HEK293 (cell line): ENCODE data around the gene MXRA8.
A peak's percentile ranks its signal among the peaks of the same experiment; 100 is the strongest.

Experiments used
- BCL11A ChIP-seq: fragments of 450-650 bp; formaldehyde crosslinking; IDR thresholded peaks from 2 replicates; pipeline ENCODE4 v1.5.1; 2016; ENCODE audit warnings: low read depth, missing biosample characterization, missing genetic modification characterization
- HOXA7 ChIP-seq: sonication (generic); formaldehyde crosslinking; IDR thresholded peaks from 2 replicates; pipeline ENCODE4 v1.8.1; 2022; ENCODE audit warnings: missing genetic modification reagents, borderline replicate concordance
- HOXD13 ChIP-seq: sonication (generic); formaldehyde crosslinking; IDR thresholded peaks from 2 replicates; pipeline ENCODE4 v1.8.0; 2022; ENCODE audit warnings: missing genetic modification reagents, borderline replicate concordance
- KLF7 ChIP-seq: fragments of 450-650 bp; formaldehyde crosslinking; IDR thresholded peaks from 2 replicates; pipeline ENCODE4 v1.5.1; 2016; ENCODE audit warnings: missing biosample characterization, missing genetic modification characterization, borderline replicate concordance
- MYNN ChIP-seq: fragments of 450-650 bp; formaldehyde crosslinking; IDR thresholded peaks from 2 replicates; pipeline ENCODE4 v1.5.1; 2016; ENCODE audit warnings: missing biosample characterization, missing genetic modification characterization, borderline replicate concordance
- OSR2 ChIP-seq: fragments of 450-650 bp; formaldehyde crosslinking; IDR thresholded peaks from 2 replicates; pipeline ENCODE4 v1.5.1; 2016; ENCODE audit warnings: missing biosample characterization, missing genetic modification characterization
- RBAK ChIP-seq: fragments of 450-650 bp; formaldehyde crosslinking; IDR thresholded peaks from 2 replicates; pipeline ENCODE4 v1.5.1; 2016; ENCODE audit warnings: missing biosample characterization, missing genetic modification characterization
- SETDB1 ChIP-seq: IDR thresholded peaks from one replicate; pipeline ENCODE4 v1.6.1; 2017; ENCODE audit warnings: mild to moderate bottlenecking, low read length, moderate library complexity, mixed read lengths; ENCODE audit not compliant: insufficient read length
- SP3 ChIP-seq: fragments of 450-650 bp; formaldehyde crosslinking; IDR thresholded peaks from 2 replicates; pipeline ENCODE4 v1.5.1; 2016; ENCODE audit warnings: missing biosample characterization, missing genetic modification characterization
- YY2 ChIP-seq: fragments of 450-650 bp; formaldehyde crosslinking; IDR thresholded peaks from 2 replicates; pipeline ENCODE4 v1.5.1; 2016; ENCODE audit warnings: missing biosample characterization, missing genetic modification characterization
- ZBTB1 ChIP-seq: fragments of 450-650 bp; formaldehyde crosslinking; IDR thresholded peaks from 2 replicates; pipeline ENCODE4 v1.5.1; 2016; ENCODE audit warnings: missing biosample characterization, missing genetic modification characterization
- ZNF132 ChIP-seq: fragments of 450-650 bp; formaldehyde crosslinking; IDR thresholded peaks from 2 replicates; pipeline ENCODE4 v1.5.1; 2017; ENCODE audit warnings: missing biosample characterization, missing genetic modification characterization, borderline replicate concordance
- ZNF138 ChIP-seq: fragments of 450-650 bp; formaldehyde crosslinking; IDR thresholded peaks from 2 replicates; pipeline ENCODE4 v1.5.1; 2016; ENCODE audit warnings: missing biosample characterization, missing genetic modification characterization, borderline replicate concordance
- ZNF292 ChIP-seq: fragments of 450-650 bp; formaldehyde crosslinking; IDR thresholded peaks from 2 replicates; pipeline ENCODE4 v1.5.1; 2016; ENCODE audit warnings: low read depth, missing biosample characterization, missing genetic modification characterization, borderline replicate concordance
- ZNF350 ChIP-seq: fragments of 450-650 bp; formaldehyde crosslinking; IDR thresholded peaks from 2 replicates; pipeline ENCODE4 v1.5.0; 2017; ENCODE audit warnings: missing biosample characterization, mild to moderate bottlenecking, missing genetic modification characterization
- ZNF544 ChIP-seq: fragments of 450-650 bp; formaldehyde crosslinking; IDR thresholded peaks from 2 replicates; pipeline ENCODE4 v1.5.0; 2017; ENCODE audit warnings: missing biosample characterization, missing genetic modification characterization
- ZNF571 ChIP-seq: fragments of 450-650 bp; formaldehyde crosslinking; IDR thresholded peaks from 2 replicates; pipeline ENCODE4 v1.5.0; 2017; ENCODE audit warnings: missing biosample characterization, missing genetic modification characterization
- ZNF629 ChIP-seq: fragments of 450-650 bp; formaldehyde crosslinking; IDR thresholded peaks from 2 replicates; pipeline ENCODE4 v1.5.1; 2017; ENCODE audit warnings: missing biosample characterization, missing genetic modification characterization
- ZNF776 ChIP-seq: fragments of 450-650 bp; formaldehyde crosslinking; IDR thresholded peaks from 2 replicates; pipeline ENCODE4 v1.5.0; 2017; ENCODE audit warnings: missing biosample characterization, missing genetic modification characterization, borderline replicate concordance
- ZNF792 ChIP-seq: fragments of 450-650 bp; formaldehyde crosslinking; IDR thresholded peaks from 2 replicates; pipeline ENCODE4 v1.5.1; 2016; ENCODE audit warnings: missing biosample characterization, missing genetic modification characterization
- ZSCAN16 ChIP-seq: fragments of 450-650 bp; formaldehyde crosslinking; IDR thresholded peaks from 2 replicates; pipeline ENCODE4 v1.5.1; 2016; ENCODE audit warnings: missing biosample characterization, missing genetic modification characterization
- TF ChIP-seq, protein P1 (sequence below): fragments of 450-650 bp; formaldehyde crosslinking; IDR thresholded peaks from 2 replicates; pipeline ENCODE4 v1.5.1; 2016; ENCODE audit warnings: missing biosample characterization, missing genetic modification characterization
- TF ChIP-seq, protein P2 (sequence below): fragments of 450-650 bp; formaldehyde crosslinking; IDR thresholded peaks from 2 replicates; pipeline ENCODE4 v1.5.1; 2016; ENCODE audit warnings: missing biosample characterization, missing genetic modification characterization, low read depth
- TF ChIP-seq, protein P3 (sequence below): fragments of 450-650 bp; IDR thresholded peaks from 2 replicates; pipeline ENCODE4 v1.5.1; 2018; ENCODE audit warnings: missing biosample characterization, missing genetic modification characterization
- TF ChIP-seq, protein P4 (sequence below): fragments of 450-650 bp; formaldehyde crosslinking; conservative IDR thresholded peaks from 2 replicates; pipeline ENCODE4 v1.5.1; 2016; ENCODE audit warnings: low read depth, missing biosample characterization, missing genetic modification characterization
- TF ChIP-seq, protein P5 (sequence below): fragments of 450-650 bp; formaldehyde crosslinking; IDR thresholded peaks from 2 replicates; pipeline ENCODE4 v1.5.1; 2016; ENCODE audit warnings: missing biosample characterization, missing genetic modification characterization

Gene MXRA8

DNA sequence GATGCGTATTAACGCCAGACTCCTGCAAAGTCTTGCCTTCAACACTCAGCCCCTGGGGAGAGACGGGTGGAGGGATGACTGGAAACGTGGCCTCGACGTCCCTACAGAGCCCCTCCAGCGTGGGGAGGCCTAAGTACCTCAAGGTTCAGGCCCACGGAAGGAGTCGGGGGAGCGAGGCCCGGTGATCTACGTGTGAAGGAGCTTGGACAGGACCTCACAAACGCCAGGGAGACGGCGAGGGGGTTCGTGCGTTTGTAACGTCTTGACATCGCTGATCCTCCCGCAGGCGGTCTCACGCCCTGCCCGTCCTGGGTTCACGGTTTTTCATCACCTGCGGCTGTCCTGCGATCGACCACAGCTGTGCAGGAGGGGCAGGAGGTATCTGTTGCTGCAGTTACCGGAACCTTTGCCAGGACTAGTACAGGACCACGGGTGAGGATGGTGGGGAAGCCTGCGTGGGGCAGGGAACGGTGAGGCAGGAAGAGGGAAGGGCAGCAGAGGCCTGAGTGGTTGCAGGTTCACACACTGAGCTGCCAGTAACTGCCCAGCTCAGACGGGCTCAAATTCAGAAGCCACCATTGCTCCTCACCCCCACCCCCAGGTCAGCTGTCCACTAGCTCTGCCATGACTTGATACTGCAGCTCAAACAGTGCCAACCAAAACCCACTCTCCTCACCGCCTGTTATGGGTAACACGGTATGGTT is 41.7 kb upstream of the MXRA8 start (continued):
- TF ChIP-seq, protein P1, sequence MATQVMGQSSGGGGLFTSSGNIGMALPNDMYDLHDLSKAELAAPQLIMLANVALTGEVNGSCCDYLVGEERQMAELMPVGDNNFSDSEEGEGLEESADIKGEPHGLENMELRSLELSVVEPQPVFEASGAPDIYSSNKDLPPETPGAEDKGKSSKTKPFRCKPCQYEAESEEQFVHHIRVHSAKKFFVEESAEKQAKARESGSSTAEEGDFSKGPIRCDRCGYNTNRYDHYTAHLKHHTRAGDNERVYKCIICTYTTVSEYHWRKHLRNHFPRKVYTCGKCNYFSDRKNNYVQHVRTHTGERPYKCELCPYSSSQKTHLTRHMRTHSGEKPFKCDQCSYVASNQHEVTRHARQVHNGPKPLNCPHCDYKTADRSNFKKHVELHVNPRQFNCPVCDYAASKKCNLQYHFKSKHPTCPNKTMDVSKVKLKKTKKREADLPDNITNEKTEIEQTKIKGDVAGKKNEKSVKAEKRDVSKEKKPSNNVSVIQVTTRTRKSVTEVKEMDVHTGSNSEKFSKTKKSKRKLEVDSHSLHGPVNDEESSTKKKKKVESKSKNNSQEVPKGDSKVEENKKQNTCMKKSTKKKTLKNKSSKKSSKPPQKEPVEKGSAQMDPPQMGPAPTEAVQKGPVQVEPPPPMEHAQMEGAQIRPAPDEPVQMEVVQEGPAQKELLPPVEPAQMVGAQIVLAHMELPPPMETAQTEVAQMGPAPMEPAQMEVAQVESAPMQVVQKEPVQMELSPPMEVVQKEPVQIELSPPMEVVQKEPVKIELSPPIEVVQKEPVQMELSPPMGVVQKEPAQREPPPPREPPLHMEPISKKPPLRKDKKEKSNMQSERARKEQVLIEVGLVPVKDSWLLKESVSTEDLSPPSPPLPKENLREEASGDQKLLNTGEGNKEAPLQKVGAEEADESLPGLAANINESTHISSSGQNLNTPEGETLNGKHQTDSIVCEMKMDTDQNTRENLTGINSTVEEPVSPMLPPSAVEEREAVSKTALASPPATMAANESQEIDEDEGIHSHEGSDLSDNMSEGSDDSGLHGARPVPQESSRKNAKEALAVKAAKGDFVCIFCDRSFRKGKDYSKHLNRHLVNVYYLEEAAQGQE, result no peak
- 0 out of 2 replicates have a peak, but pooled peaks have one; percentile 27 for TF ChIP-seq KLF7 (tag by site-specific recombination)
- no peak for TF ChIP-seq ZNF792 (tag by site-specific recombination)
- TF ChIP-seq, protein P2, sequence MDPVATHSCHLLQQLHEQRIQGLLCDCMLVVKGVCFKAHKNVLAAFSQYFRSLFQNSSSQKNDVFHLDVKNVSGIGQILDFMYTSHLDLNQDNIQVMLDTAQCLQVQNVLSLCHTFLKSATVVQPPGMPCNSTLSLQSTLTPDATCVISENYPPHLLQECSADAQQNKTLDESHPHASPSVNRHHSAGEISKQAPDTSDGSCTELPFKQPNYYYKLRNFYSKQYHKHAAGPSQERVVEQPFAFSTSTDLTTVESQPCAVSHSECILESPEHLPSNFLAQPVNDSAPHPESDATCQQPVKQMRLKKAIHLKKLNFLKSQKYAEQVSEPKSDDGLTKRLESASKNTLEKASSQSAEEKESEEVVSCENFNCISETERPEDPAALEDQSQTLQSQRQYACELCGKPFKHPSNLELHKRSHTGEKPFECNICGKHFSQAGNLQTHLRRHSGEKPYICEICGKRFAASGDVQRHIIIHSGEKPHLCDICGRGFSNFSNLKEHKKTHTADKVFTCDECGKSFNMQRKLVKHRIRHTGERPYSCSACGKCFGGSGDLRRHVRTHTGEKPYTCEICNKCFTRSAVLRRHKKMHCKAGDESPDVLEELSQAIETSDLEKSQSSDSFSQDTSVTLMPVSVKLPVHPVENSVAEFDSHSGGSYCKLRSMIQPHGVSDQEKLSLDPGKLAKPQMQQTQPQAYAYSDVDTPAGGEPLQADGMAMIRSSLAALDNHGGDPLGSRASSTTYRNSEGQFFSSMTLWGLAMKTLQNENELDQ (tag by site-specific recombination), result no peak
- no peak; the same call in 1 of the 2 replicates for TF ChIP-seq ZNF629 (tag by site-specific recombination)
- TF ChIP-seq YY2, result no peak
- no peak for TF ChIP-seq BCL11A (tag by site-specific recombination)
- no peak for TF ChIP-seq ZNF776 (tag by site-specific recombination)
- no peak for TF ChIP-seq ZNF544 (tag by site-specific recombination)
- TF ChIP-seq, protein P3, sequence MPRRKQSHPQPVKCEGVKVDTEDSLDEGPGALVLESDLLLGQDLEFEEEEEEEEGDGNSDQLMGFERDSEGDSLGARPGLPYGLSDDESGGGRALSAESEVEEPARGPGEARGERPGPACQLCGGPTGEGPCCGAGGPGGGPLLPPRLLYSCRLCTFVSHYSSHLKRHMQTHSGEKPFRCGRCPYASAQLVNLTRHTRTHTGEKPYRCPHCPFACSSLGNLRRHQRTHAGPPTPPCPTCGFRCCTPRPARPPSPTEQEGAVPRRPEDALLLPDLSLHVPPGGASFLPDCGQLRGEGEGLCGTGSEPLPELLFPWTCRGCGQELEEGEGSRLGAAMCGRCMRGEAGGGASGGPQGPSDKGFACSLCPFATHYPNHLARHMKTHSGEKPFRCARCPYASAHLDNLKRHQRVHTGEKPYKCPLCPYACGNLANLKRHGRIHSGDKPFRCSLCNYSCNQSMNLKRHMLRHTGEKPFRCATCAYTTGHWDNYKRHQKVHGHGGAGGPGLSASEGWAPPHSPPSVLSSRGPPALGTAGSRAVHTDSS (tag by site-specific recombination), result no peak
- no peak for TF ChIP-seq MYNN (tag by site-specific recombination)
- TF ChIP-seq OSR2, result no peak
- no peak for TF ChIP-seq RBAK (tag by site-specific recombination)
- no peak for TF ChIP-seq ZNF132
- TF ChIP-seq SP3, result no peak
- no peak for TF ChIP-seq ZNF138
- TF ChIP-seq, protein P4, sequence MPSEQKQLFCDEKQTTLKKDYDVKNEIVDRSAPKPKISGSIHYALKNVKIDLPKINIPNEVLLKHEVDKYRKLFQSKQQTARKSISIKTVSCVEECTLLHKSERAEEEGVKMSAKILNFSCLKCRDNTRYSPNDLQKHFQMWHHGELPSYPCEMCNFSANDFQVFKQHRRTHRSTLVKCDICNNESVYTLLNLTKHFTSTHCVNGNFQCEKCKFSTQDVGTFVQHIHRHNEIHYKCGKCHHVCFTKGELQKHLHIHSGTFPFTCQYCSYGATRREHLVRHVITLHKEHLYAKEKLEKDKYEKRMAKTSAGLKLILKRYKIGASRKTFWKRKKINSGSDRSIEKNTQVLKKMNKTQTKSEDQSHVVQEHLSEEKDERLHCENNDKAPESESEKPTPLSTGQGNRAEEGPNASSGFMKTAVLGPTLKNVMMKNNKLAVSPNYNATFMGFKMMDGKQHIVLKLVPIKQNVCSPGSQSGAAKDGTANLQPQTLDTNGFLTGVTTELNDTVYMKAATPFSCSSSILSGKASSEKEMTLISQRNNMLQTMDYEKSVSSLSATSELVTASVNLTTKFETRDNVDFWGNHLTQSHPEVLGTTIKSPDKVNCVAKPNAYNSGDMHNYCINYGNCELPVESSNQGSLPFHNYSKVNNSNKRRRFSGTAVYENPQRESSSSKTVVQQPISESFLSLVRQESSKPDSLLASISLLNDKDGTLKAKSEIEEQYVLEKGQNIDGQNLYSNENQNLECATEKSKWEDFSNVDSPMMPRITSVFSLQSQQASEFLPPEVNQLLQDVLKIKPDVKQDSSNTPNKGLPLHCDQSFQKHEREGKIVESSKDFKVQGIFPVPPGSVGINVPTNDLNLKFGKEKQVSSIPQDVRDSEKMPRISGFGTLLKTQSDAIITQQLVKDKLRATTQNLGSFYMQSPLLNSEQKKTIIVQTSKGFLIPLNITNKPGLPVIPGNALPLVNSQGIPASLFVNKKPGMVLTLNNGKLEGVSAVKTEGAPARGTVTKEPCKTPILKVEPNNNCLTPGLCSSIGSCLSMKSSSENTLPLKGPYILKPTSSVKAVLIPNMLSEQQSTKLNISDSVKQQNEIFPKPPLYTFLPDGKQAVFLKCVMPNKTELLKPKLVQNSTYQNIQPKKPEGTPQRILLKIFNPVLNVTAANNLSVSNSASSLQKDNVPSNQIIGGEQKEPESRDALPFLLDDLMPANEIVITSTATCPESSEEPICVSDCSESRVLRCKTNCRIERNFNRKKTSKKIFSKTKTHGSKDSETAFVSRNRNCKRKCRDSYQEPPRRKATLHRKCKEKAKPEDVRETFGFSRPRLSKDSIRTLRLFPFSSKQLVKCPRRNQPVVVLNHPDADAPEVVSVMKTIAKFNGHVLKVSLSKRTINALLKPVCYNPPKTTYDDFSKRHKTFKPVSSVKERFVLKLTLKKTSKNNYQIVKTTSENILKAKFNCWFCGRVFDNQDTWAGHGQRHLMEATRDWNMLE (tag by site-specific recombination), result no peak
- TF ChIP-seq ZBTB1, result no peak
- TF ChIP-seq ZNF292 (tag by site-specific recombination), result no peak
- TF ChIP-seq ZSCAN16, result no peak
- no peak for TF ChIP-seq ZNF571 (tag by site-specific recombination)
- no peak for TF ChIP-seq ZNF350 (tag by site-specific recombination)
- TF ChIP-seq SETDB1, result no peak
- no peak for TF ChIP-seq HOXA7 (CRISPR knock-in tag)
- TF ChIP-seq, protein P5, sequence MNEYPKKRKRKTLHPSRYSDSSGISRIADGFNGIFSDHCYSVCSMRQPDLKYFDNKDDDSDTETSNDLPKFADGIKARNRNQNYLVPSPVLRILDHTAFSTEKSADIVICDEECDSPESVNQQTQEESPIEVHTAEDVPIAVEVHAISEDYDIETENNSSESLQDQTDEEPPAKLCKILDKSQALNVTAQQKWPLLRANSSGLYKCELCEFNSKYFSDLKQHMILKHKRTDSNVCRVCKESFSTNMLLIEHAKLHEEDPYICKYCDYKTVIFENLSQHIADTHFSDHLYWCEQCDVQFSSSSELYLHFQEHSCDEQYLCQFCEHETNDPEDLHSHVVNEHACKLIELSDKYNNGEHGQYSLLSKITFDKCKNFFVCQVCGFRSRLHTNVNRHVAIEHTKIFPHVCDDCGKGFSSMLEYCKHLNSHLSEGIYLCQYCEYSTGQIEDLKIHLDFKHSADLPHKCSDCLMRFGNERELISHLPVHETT (tag by site-specific recombination), result no peak
- TF ChIP-seq HOXD13 (CRISPR knock-in tag), result no peak
